ENCODE results near the gene MAGEA9B. TPM values are rescaled to one million over a fixed set of nuclear protein-coding genes. Genes with fewer than 3 reads are reported as not detected.

MAGEA9B gene
- total RNA-seq, 1 experiment from 2014 or later = not detected

DNA sequence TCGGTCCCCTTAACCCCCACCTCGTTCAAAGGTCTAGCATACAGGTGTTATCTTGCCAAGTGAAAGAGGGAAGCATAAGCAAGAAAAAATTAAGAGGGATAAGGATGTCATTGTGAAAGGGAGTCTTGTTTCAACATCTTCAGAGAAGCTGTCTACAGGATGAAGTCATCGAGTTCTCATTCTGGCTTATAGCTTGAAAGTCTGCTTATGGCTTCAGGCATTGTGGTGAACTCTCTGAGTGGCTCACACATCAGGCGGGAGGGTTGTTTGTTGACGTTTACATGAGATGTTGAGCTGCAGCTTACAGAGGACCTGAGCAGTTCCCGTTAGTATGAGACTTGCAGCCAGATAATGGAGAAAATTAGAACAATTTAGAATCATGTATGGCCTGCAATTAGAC is 16.6 kb downstream of the MAGEA9B start:
- Histone ChIP-seq H3K9ac (ENCODE audit: extremely low read depth, insufficient read length, low read length) (no peak overlapping the region), H3K4ac (ENCODE audit: low read depth, low read length) (no peak overlapping the region), H3K4me2 (ENCODE audit: insufficient read depth, insufficient read length, low read length) (no peak overlapping the region), H2BK20ac (ENCODE audit: low read depth, low read length, poor library complexity, severe bottlenecking) (no peak overlapping the region), H4K5ac (ENCODE audit: insufficient read length, low read depth, low read length) (no peak overlapping the region), H4K20me1 (ENCODE audit: control insufficient read depth, insufficient read depth, insufficient read length) (no peaks in the 10 kb centered on the region), H3K27me3 (ENCODE audit: insufficient read depth, low read length) (no peaks in the 10 kb centered on the region), H3K18ac (ENCODE audit: insufficient read length, low read depth, low read length) (no peak overlapping the region), H2BK120ac (ENCODE audit: low read depth, low read length, poor library complexity, severe bottlenecking) (no peak overlapping the region), H2AFZ (ENCODE audit: low read length) (no peak overlapping the region), H2BK15ac (ENCODE audit: low read depth, low read length) (no peak overlapping the region), H3K4me1 (ENCODE audit: insufficient read depth, low read length) (no peaks in the 10 kb centered on the region), H3K14ac (ENCODE audit: insufficient read depth, low read length) (no peak overlapping the region), H3K9me3 (ENCODE audit: control insufficient read depth, low read depth, low read length) (peaks cover 48% of the 10 kb centered on the region), H3K23me2 (ENCODE audit: insufficient read length, low read depth, low read length, poor library complexity, severe bottlenecking) (no peaks in the 10 kb centered on the region), H3K27ac (ENCODE audit: insufficient read length, low read depth, low read length) (no peak overlapping the region), H2BK12ac (ENCODE audit: insufficient read length, low read depth, low read length) (no peak overlapping the region), H3T11ph (ENCODE audit: low read length) (no peak overlapping the region), H2AK5ac (ENCODE audit: insufficient read length, low read length) (no peak overlapping the region), H3K79me2 (ENCODE audit: insufficient read depth, low read length) (no peaks in the 10 kb centered on the region), H3K23ac (ENCODE audit: insufficient read length, low read depth, low read length) (no peak overlapping the region), H3K79me1 (ENCODE audit: insufficient read depth, low read depth, low read length, poor library complexity, severe bottlenecking) (no peaks in the 10 kb centered on the region), H4K8ac (replicated peaks; ENCODE audit: insufficient read length, low read depth, low read length) (no peak overlapping the region), H2BK5ac (ENCODE audit: insufficient read length, low read length) (no peak overlapping the region), H4K91ac (ENCODE audit: insufficient read length, low read depth, low read length) (no peak overlapping the region), H3K56ac (ENCODE audit: insufficient read length, low read depth, low read length) (no peak overlapping the region)
- H3K36me3 Mint-ChIP-seq (ENCODE audit: insufficient read depth in 1 of 3, low read depth in 3 of 3) = no peaks in the 10 kb centered on the region; a peak in 1 of 7 replicates
- TF ChIP-seq, protein P1, sequence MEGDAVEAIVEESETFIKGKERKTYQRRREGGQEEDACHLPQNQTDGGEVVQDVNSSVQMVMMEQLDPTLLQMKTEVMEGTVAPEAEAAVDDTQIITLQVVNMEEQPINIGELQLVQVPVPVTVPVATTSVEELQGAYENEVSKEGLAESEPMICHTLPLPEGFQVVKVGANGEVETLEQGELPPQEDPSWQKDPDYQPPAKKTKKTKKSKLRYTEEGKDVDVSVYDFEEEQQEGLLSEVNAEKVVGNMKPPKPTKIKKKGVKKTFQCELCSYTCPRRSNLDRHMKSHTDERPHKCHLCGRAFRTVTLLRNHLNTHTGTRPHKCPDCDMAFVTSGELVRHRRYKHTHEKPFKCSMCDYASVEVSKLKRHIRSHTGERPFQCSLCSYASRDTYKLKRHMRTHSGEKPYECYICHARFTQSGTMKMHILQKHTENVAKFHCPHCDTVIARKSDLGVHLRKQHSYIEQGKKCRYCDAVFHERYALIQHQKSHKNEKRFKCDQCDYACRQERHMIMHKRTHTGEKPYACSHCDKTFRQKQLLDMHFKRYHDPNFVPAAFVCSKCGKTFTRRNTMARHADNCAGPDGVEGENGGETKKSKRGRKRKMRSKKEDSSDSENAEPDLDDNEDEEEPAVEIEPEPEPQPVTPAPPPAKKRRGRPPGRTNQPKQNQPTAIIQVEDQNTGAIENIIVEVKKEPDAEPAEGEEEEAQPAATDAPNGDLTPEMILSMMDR (conservative IDR thresholded peaks at IDR 0.05) = no peak
- peak overlapping the region in 1 of 3 experiments; percentile 13; a peak in 1 of 7 replicates for H3K27ac Mint-ChIP-seq
- H3K4me3 Mint-ChIP-seq = no peak overlapping the region
- peaks cover 46 to 50% of the 10 kb centered on the region in 2 experiments for H3K9me3 Mint-ChIP-seq
- H3K4me1 Mint-ChIP-seq = peaks cover 16 to 30% of the 10 kb centered on the region in 2 experiments
- H3K27me3 Mint-ChIP-seq (ENCODE audit: low read depth) = no peaks in the 10 kb centered on the region
- no peak for DNase-seq
- WGBS (ENCODE audit: extremely low coverage, insufficient read length, low lambda C conversion rate) = no CpG with 5 or more reads among the region's 6 CpGs
